HG03039 (cell line): Measurements from ENCODE around the gene GTF2A1.

Source experiments
- ATAC-seq: cut with Tn5 transposase; IDR thresholded peaks from one replicate; pipeline ENCODE4 v1.9.1; 2021; ENCODE audit warnings: mild to moderate bottlenecking, moderate library complexity; ENCODE audit not compliant: unreplicated experiment

GTF2A1 gene

DNA sequence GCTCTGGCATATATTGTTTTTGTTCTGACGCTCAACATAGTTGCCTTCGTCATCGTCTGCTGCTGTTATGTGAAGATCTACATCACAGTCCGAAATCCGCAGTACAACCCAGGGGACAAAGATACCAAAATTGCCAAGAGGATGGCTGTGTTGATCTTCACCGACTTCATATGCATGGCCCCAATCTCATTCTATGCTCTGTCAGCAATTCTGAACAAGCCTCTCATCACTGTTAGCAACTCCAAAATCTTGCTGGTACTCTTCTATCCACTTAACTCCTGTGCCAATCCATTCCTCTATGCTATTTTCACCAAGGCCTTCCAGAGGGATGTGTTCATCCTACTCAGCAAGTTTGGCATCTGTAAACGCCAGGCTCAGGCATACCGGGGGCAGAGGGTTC, 77.0 kb downstream of the GTF2A1 start:
- ATAC-seq, result no peak

DNA sequence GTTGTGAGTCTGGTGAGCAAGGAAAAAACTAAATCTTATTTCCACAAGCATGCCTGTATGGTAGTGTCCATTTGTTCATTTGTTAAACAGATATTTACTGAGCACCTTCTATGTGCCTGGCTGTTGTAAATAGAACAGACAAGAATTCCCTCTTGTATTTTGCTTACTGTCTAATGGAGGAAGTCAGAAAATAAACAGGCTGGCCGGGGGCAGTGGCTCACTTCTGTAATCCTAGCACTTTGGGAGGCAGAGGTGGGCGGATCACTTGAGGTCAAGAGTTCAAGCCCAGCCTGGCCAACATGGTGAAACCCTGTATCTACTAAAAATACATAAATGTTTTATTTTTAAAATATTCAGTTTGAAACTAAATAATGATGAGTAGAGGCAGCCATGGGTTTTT, 79.3 kb downstream of the GTF2A1 start:
- no peak for ATAC-seq

DNA sequence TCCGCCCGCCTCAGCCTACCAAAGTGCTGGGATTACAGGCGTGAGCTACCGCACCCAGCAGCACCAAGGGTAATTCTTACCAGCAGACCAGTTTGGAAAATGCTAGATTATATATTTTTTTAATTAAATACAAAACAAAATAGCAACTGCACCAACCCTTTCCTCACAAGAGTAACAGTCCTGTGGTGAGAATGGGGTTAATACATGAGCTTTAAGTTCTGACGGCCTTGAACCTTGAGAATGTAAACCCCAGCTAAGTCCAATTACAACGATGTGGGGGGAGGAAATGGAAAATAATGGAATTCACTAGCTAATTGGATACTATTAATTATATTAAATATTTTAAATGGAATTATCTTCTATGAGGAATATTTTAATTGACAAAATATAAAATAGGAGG, 82.3 kb downstream of the GTF2A1 start:
- ATAC-seq, result no peak

DNA sequence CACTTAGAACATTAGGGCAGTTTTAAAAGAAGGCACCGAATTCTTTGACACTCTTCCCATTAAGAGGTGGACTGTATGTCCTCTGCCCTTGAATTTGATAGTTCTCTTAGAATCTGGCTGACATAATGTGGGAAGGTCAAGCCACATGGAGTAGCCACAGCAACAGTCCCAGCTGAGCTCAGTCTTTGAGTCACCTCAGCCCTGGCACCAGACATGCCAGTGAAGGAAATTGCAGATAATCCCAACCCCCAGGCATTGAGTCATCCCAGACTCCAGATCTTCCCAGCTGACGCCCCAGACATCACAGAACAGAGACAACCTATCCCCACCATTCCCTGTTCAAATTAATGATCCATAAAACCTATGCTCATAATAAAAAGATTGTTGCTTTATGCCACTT, 83.4 kb downstream of the GTF2A1 start:
- no peak for ATAC-seq

DNA sequence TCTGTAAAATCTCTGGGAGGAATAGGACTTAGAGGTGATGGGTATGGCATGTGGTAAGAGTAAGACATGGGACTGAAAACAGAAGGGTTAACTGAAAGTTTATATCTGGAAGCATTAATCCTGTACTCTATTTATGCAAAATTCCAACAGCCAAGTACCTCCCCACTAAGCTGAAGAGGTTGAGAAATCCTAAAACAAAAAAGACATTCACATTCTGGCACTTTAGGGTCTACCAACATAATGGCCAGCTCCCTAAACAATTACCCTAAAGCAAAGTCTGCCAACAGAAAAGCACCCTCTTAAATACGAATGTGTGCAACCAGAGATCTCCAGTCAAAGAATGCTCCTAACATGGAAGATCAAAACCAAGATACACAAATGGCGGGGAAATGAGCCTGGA, 87.4 kb downstream of the GTF2A1 start:
- no peak for ATAC-seq

DNA sequence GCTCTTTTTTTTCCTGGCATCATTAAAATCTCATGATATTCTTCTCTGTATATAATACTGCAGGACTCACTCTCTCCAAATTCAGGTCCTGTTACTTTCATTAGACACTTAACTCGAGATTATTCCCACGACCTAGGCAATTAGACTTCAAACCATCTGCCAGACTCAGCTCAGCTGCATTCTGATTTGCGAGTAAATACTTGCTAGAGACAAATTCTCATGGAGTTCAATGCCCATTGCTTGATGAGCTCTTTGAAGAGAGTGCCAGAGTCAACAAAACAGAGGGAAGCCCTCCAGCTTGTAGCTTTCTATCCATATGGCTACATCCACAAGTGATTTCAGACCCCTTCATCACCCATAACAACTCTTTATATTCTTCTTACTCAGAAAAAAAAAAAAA, 88.3 kb downstream of the GTF2A1 start:
- ATAC-seq, result no peak

DNA sequence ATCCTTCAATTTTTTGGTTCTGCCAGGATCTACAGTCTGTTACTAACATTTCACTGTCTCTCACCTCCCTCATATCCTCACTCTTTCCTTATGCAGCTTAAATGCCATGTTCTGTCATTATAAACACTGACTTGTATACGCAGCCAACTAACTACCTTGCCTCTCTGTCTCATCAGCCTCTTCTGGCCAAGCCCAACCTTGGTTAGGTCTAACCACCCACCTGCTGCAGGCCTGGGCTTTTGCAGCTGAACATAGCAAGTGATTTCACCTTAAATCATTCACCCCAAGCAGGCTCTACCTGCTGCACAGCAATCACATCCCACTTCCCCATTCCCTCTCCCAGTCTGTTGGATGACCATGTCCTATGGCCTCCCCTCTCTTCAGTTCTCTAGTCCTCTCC, 91.5 kb downstream of the GTF2A1 start:
- no peak for ATAC-seq

DNA sequence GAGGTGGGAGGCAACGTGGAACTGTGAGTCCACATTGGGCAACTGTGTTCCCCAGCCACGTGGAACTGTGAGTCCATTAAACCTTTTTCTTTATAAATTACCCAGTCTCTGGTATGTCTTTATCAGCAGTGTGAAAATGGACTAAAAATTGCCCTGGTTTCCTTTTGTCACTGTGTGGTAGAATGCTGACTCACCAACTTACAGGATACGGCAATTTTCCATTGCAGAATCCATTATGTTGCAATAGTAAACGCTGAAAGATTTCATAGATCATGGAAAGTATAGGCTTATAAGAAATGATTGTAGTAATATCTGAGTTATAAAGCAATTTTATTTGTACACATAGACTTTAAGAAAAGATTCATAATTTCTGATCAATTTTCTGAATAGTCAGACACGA, 93.0 kb downstream of the GTF2A1 start:
- ATAC-seq, result no peak

DNA sequence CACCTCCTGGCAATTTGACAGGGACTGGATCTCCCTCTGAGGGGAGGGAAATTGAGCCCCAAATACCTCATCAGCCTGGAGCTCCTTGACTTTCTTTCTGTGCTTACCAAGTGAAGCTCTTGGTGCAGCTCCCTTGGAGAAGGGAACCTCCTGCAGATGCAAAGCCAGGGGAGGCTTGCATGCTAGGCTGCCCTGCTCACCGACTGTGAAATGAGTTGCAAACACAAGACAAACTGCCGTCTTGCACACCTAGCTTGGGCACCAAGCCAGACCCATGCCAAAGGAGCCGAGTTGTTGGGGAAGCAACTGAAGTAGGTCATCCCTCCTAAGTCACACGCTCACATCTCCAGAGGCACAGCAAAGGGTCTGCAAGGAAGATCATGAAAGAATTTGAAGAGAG, 95.2 kb downstream of the GTF2A1 start:
- ATAC-seq, result no peak
